SH-SY5Y (cell line): ENCODE data around the gene CENPC.

Source experiments
- GATA2 ChIP-seq: IDR thresholded peaks from 2 replicates; pipeline ENCODE4 v1.6.1; 2011; ENCODE audit warnings: mild to moderate bottlenecking, low read depth, low read length
- GATA3 ChIP-seq: IDR thresholded peaks from 2 replicates; pipeline ENCODE4 v1.6.1; 2011; ENCODE audit warnings: low read depth, mild to moderate bottlenecking, low read length, moderate library complexity

DNA sequence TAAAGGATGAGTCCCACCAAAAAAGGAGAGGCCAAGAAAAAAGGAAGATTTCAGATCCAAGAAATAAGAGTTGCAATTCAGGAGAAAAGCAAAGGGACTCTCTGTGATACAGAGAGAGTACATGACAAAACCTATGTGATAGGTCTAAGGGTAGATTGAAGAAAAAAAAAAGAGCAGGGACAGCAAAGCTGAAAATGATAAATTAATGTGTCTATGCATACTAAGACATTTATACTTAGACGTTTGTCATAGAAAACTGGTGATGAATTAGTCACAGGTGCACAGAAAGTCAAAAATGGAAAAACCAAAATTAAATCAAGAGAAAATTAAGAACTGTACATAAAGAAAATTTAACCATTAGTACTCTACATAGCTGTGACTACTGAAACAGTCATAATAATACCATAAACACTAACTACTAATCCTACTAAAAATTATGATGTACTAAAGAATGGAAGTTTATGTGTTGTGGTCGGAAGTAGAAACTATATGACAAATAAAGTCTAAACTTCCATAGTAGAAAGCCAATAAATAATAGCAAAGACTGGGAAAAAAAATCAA is 9.9 kb downstream of the CENPC start:
- TF ChIP-seq GATA3 (no peak), GATA2 (no peak)
